Activated CD4-positive, alpha-beta T cell treated with anti-CD3 and anti-CD28 coated beads, Interleukin-2, amount 50 U/mL, for 1 hour (primary cell): ENCODE measurements around the gene SPATA31D1.

ENCODE experiments used
- DNase-seq: peaks from one replicate; pipeline ENCODE4 v3.0.0-alpha.2; 2020

SPATA31D1 gene

GRCh38 chr9:82024908-82025307 is 36.3 kb downstream of the SPATA31D1 start:
- no peak for DNase-seq

- no peak for DNase-seq
These were observed 43.1 kb downstream of the SPATA31D1 start for GRCh38 chr9:82031538-82032280.

- DNase-seq: no peak
These were observed 46.6 kb downstream of the SPATA31D1 start for GRCh38 chr9:82034956-82035731.

GRCh38 chr9:82036086-82036485 is 47.5 kb downstream of the SPATA31D1 start:
- no peak for DNase-seq

GRCh38 chr9:82037126-82037525 is 48.6 kb downstream of the SPATA31D1 start:
- DNase-seq: no peak

- no peak for DNase-seq
These were observed 50.3 kb downstream of the SPATA31D1 start for GRCh38 chr9:82038897-82039296.
